Measurements from ENCODE around the gene CAVIN4.

CAVIN4 gene, protein sequence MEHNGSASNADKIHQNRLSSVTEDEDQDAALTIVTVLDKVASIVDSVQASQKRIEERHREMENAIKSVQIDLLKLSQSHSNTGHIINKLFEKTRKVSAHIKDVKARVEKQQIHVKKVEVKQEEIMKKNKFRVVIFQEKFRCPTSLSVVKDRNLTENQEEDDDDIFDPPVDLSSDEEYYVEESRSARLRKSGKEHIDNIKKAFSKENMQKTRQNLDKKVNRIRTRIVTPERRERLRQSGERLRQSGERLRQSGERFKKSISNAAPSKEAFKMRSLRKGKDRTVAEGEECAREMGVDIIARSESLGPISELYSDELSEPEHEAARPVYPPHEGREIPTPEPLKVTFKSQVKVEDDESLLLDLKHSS

DNA sequence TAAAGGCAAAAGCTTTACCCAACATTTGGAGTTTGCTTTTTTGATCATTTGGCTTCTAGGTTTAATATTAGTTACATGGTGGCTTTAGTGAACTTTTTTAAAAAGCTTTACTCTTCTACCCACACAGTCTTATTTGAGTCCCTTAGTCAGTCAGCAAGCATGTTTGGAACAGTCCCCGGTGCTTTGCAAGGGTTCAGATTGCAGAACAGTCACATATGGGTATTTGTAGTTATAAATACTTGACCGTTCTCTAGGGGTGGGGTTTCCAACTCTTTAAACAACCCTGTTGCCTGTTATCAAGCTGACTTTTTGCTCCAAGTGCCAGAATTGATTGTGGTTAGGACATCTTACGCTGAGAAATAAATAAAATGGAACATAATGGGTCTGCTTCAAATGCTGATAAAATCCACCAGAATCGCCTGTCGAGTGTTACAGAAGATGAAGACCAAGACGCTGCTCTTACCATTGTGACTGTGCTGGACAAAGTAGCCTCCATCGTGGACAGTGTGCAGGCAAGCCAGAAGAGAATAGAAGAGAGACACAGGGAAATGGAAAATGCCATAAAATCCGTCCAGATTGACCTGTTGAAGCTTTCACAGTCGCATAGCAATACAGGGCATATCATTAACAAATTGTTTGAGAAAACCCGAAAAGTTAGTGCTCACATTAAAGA lies at the start of gene CAVIN4:
Gene CAVIN4 (plus strand): TSS at position 304 of the 673 bp plus-strand sequence. CDS start 65 bp downstream, at position 369.
- no peak for DNase-seq

DNA sequence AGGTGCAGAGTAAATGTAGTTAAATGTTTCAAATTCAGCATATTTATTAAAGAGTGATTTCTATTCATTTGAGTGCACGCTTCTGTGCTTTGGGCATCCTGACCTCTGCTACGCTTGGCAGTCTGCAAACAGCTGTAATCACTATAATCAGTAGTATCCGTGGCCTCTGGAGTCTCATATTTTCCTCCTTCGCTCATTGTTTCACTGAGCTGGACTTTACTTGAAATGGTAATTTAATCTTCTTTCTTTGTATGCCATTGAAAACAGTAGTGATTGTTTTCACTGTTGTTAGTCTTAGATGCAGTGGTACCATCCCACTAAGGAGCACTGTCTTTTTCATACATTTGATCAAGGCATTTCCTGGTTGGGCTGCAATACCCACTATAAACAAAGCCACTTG lies 43.5 kb upstream of the CAVIN4 start:
- no peak for DNase-seq

DNA sequence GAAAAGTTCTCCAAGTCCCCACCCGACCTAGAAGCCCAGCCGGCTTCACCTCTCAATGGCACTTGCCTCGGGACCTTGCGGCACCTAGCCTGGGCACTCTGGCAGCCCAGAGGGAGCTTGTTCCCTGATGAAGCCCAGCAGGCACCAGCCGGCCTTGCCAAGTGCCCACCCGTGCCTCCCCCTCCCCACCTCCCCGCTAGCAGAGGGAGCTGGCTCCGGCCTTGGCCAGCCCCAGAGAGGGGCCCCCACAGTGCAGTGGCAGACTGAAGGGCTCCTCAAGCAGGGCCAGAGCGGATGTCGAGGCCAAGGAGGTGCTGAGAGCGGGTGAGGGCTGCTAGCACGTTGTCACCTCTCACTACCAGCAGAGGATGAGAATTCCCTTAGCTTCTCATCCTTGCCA lies 37.6 kb upstream of the CAVIN4 start:
- no peak for DNase-seq

DNA sequence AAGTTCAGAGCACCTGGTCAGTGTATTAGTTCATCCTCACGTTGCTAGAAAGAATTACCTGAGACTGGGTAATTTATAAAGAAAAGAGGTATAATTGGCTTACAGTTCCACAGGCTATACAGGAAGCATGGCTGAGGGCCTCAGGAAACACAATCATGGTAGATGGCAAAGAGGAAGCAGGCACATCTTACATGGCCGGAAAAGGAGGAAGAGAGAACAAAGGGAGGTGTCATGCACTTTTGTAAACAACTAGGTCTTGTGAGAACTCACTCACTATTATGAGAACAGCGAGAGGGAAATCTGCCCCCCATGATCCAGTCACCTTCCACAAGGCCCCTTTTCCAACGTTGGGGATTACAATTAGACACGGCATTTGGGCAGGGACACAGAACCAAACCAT lies 28.8 kb upstream of the CAVIN4 start:
- DNase-seq, result no peak

DNA sequence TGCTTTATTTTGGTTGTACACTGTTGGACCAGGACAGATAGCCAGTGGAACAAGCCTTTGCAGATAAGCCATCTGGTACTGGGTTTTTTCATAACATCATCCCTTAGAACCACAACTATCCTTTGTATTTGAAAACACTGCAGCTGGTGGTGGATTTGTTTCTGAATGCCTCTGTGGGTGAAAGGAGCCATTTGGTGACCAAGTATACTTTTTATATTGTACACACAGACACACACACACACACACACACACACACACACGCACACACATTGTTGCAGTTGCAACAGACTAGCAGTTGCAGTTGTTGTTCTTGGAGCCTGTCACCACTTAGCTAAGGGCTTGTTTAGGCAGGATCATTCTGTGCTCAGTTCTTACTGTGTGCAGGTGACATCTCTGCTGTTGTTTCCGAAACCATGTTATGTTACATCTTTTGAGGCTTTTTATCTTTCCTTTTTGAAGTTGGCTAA lies 22.9 kb upstream of the CAVIN4 start:
- DNase-seq, result no peak

DNA sequence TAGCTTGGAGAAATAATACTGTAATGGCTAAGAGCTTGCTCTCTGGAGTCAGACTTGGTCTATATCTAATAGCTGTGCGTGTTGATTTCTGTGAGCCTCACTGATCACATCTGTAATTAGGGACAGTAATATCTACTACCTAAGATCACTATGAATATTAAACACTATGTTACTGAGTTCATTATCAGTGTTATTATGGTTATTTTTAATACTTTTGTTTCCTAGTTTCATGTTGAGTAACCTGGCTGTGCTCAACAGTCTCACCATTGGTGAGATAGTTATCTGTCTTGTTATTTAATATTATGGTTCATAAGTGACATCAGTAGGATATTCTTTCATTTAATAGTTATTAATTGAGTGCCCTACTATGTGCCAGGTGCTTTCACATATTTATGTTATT lies 22.4 kb upstream of the CAVIN4 start:
- DNase-seq, result no peak

DNA sequence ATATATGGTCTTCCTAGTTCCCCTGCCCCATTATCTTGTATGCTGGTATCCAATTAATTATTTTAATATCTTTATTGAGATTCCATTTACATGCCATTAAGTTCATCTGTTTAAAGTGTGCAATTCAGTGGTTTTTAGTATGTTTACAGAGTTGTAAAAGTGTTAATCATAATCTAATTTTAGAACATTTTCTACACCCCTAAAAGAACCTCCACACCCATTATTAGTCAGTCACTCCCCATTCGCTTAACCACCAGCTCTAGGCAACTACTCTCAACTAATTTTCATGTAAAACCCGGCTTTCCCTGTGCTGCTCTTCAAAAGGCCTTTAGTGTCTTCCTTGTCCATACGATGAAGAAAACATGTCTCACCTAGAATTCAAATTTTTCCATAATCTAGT lies 20.8 kb upstream of the CAVIN4 start:
- no peak for DNase-seq

DNA sequence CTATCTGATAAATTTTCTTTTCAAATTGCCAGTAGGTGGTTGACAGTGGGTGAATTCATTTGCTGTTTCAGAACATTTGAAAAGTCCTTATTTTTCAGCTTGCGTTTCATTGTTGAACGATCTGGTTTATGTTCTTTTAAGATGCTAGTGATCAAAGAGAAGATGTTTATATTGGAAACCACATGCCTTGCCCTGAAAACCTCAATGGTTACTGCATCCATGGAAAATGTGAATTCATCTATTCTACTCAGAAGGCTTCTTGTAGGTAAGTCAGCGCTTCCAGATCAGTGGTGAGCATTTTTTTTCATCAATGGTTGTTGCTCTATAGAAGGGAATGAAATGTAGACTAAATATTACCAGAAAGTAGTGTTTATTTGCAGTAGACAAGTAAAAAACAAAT lies 16.6 kb upstream of the CAVIN4 start:
- no peak for DNase-seq

DNA sequence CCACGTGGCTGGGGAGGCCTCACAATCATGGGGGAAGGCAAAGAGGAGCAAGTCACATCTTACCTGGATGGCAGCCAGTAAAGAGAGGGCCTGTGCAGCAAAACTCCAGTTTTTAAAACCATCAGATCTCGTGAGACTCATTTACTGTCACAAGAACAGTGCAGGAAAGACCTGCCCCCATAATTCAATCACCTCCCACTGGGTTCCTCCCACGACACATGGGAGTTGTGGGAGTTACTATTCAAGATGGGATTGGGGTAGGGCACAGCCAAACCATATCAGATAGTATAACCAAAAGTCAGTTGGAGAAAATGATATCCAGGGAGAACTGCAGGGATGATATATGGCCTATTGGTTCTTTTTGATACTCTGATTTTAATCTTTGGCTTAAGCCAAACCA lies 10.0 kb upstream of the CAVIN4 start:
- DNase-seq, result no peak

DNA sequence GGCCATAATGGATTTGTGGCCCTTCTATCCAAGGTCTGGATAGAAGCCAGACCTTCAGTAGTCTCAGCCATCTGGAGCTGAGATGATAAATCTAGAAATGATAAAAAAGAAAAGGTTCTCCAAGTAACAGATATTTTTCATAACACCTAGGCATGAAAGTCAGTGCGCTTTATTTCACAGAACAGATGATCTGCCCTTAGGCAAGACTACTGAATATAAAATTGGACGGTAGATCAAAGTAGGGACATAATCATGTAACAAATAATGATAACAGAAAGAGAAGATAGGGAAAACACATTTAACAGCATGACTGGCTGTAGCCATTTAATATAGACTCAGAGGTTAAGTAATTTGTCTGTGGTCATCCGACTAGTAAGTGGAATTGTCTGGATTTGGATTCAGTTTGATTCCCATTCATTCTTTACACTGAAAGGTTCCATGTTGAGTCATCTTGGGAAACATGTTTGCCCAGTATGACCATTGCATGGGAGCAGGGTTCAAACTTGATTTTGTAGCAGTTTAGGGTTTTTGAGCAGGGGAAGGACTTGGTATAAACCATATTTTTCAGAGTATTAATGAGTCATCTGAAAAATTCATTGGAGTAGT lies 4.1 kb upstream of the CAVIN4 start:
- no peak for DNase-seq

DNA sequence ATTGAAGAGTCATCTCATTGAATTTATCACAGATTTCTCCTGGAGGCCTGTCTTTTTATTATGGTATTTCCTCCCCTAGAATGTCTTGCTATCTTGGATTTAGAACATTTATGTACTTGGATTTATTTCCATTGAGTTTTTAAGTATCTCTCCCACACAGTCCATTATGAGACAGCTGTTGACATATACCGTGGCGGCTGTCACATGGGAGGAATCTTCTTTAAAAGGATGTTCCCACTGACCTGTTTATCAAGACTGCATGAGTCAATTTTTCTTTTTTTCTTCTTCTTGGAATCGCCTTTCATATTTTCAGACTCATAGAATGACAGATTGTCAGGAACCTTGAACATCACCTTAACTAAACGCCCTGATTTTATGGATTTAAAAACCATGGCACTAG lies 2.9 kb upstream of the CAVIN4 start:
- DNase-seq, result no peak

DNA sequence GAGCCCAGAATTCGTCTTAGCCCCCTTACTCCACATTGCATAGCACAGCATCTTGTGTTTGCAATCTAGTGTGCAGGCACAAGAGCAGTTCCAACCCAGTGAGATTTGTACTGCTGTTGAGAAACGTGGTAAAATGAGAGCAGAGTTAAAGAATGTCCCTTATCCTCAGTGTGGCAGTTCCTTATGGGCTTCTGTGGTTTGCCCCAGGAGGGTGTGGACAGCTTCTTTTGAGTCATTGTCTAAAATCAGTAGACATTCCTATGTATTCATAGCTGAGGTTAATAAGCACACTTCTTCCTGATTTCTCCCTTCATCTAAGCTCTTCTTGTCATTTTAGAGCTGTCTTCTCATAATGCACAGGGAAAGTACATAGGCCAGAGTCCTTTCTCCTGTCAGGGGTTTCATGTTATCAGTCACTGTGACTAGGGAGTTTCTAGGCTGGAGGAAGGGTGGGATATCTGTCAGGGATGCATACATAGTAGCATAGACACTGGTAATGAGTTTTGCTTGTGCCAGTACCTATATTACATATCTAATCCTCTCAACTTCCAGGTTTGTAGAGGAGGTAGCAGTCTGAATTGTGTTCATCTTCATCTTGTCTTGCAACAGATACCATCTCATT lies 2.0 kb upstream of the CAVIN4 start:
- DNase-seq, result no peak

DNA sequence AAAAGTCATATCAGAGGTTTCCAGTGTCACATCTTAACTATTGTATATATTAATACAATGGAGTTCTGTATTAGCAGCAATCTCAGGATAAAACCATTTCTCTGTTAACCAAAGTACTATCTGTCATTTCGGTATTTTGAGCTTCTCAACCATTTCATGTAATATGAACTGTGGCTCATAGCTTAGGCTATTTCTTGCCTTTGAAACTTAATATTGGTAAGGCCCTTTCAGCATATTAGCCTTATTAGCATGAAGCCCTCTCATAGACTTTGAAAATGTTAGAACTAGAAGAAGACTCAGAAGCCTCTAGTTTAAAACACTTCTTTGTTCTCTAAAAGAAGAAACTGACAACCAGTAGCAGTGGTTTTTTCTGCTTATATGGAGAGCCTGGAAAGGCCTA lies 731 bp downstream of the CAVIN4 start:
- no peak for DNase-seq

DNA sequence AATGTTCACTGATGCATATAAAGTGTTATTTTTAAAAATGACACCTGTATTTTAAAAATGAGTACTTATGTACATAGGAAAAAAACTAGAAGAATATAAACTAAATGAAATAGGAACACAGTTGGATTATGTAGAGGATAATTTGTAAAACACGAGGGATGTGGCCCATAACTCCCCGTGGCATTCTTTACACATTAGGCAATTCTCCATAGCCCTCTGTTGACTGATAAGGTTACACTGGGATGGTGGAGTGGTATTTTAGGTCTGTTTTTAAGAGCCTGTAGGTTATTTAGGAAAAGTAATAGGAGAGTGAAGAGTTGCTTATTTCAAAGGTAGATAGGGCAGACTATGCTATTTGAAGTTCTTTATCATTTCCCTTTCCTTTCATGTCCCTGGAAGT lies 1.8 kb downstream of the CAVIN4 start:
- no peak for DNase-seq

DNA sequence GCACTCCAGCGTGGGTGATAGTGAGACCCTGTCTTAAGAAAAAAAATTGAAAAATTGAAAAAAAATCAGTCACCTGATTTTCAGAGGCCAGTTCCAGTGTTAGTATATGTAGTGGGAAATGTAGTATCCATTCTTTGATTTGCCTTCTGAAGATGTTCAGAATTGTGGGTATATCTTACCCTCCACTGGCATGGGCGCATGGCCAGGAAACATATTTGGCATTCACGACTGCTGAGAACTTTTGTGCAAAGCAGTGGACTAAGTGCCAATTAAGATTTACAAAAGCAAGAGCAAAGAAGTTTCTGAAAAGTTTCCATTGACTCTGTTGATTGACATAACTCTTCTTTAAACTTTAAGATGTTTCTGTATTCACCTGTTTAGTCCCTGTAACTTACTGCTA lies 2.4 kb downstream of the CAVIN4 start:
- no peak for DNase-seq

DNA sequence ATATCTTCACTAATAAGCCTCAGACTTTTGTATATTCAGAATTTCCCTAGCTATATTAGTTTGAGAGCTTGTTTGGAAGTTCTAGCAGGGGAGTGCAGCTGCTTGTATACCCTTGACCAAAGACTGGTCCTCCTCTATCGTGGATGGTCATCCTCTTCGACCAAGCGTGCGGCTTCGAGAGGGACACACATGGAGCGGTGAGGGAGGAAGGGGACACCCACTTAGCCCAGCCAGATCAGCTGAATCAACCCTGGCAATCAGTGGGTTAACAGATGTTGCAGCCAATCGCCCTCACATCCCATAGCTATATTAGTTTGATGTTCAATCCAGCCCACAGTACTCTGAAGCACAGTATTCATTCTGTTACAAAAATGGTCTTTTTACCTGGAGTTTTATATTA lies 3.2 kb downstream of the CAVIN4 start:
- no peak for DNase-seq

DNA sequence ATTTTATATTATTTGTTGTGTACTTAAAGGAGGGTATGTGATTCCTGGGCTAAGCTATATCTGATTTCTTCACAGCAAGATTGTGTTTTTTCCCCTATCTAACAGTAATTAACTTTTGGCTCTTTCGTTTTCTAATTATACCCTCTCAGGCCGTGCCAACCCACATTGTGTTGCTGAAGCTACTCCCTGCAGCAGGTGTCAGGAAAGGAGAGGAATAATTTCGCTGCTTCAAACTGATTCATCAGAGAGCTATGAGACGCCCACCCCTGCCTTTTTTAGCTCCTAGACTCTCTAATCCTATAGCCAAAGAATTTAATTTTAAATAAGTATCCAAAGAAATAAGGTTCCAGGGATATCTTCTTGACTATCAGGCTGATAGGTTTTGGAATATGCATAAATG lies 3.8 kb downstream of the CAVIN4 start:
- DNase-seq, result no peak

DNA sequence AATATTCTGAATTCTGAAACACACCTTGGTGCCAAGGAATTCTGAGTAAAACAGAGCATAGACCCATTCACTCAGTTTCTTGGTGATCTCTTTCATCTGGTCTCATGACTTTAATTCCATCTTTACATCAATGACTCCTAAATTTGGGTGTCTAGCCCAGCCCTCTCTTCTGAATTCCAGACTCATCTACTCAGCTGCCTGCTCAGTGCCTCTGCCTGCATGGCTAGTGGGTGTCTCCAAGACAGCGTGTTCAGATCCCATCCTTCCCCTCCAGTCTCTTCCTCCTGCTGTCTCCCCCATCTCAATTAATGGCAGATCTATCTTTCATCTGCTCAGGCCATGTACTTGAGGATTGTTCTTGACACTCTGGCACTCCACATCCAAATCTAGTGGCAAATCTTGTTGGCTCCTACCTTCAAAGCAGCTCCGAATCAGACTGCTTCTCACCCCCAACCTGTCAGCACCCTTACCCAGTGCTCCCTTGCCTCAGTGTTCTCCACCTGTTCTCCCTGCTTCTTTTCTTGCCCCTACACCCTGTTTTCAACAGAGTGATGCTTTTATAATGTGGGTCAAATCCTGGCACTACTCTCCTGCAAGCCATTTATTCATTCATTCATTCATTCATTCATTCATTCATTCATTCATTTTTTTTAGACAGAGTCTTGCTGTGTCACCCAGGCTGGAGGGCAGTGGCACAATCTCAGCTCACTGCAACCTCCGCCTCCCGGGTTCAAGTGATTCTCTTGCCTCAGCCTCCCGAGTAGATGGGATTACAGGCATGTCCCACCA lies 5.3 kb downstream of the CAVIN4 start:
- DNase-seq, result no peak

DNA sequence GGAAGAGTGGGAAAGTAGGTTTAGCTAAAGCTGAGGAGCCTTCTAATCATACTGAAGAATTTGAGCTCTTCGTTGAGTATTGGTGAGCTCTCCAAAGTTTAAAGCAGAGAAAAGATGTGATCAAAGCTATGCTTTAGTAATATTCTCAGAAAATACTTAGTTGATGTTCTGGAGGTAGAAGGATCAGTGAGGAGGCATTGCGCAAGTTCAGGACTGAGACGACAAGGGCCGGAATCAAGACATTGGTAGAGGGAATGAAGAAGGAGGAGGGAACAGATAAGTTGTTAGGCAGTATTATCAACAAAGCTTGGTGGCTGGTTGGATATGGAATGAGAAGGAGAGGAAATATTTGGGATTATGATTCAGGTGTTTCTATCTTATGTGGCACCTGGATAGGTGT lies 7.1 kb downstream of the CAVIN4 start:
- DNase-seq, result no peak

DNA sequence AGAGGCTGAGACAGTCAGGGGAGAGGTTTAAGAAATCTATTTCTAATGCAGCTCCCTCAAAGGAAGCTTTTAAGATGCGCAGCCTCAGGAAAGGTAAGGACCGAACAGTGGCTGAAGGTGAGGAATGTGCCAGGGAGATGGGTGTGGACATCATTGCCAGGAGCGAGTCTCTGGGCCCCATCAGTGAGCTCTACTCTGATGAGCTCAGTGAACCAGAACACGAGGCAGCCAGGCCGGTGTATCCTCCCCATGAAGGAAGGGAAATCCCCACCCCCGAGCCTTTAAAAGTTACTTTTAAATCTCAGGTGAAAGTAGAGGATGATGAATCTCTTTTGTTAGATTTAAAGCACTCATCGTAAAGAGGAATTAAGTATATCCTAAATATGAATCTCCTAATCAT lies 8.2 kb downstream of the CAVIN4 start:
- no peak for DNase-seq

DNA sequence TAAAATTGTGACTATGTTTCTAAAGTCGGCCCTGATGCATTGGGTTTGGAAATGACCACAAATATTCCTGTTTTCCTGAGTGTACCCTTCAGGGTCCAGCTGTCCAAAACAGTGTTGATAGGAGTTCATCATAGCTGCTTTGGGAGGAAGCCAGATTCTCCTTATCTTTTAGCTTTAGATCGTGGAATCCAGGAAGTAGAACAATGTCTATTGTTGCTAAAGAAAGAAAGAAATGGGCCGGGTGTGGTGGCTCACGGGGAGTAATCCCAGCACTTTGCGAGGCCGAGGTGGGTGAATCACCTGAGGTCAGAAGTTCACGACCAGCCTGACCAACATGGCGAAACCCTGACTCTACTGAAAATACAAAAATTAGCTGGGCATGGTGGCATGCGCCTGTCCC lies 9.5 kb downstream of the CAVIN4 start:
- no peak for DNase-seq

DNA sequence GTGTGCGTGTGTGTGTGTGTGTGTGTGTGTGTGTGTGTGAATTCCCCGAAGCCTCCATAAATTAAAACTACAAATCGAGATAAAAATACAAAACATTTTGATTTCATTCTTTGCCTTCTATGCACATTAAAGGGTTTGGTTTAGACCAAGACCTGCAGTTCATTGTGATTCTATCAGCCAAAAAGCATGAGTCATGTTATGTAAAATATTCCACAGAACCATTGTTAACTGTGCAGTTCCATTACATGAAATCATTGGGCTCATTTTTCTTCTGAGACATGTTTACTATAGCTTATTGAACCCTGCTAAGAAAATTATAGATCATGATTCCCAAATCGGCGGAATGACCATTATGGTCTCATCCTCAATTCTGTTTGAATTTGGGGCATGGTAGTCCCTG lies 11.7 kb downstream of the CAVIN4 start:
- no peak for DNase-seq

DNA sequence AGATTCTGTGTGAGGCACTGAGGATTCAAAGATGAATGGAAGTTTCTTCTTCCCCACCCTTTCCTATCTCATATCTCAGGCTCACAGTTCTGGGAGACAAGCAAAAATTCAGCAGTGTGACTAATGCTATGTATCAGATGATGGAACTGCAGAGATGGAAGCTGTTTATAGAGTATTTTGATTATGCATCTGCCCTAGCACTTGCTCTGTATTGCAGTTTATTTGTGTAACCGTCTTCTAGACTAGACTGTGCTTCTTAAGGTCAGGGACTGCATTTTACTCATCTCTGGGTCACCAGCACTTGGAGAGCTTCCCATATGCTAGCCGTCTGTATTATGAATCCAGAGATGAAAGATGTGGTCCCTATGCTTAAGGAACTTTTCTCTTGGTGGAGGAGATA lies 12.6 kb downstream of the CAVIN4 start:
- no peak for DNase-seq

All from NCI-H187 (cell line).